IPS-20b (cell line): ENCODE data around the gene KCNIP4.
"Not testable (repeated sequence)": the region's sequence is repeated elsewhere in the genome, so short reads cannot be mapped to it uniquely, and the experiment has no call there.

Experiments used
- H3K27ac ChIP-seq: one replicate; pipeline ENCODE4 v1.5.1; 2013; ENCODE audit warnings: low read length
- H3K27me3 ChIP-seq: 2 replicates; pipeline ENCODE4 v1.6.1; 2013; ENCODE audit warnings: mild to moderate bottlenecking, low read length, inconsistent platforms; ENCODE audit not compliant: insufficient read depth
- H3K36me3 ChIP-seq: 2 replicates; pipeline ENCODE4 v1.6.1; 2013; ENCODE audit warnings: low read depth, mild to moderate bottlenecking, inconsistent platforms, low read length, moderate library complexity; ENCODE audit not compliant: insufficient read depth
- H3K4me1 ChIP-seq: 2 replicates; pipeline ENCODE4 v1.6.1; 2013; ENCODE audit warnings: mild to moderate bottlenecking, control low read depth, inconsistent platforms, low read length, moderate library complexity; ENCODE audit not compliant: insufficient read depth
- H3K4me3 ChIP-seq: 2 replicates; pipeline ENCODE4 v1.5.1; 2013; ENCODE audit warnings: mild to moderate bottlenecking, low read length, inconsistent platforms
- H3K9ac ChIP-seq: 2 replicates; pipeline ENCODE4 v1.6.1; 2013; ENCODE audit warnings: low read depth, mild to moderate bottlenecking, inconsistent platforms, low read length, moderate library complexity
- H3K9me3 ChIP-seq: 2 replicates; pipeline ENCODE4 v1.6.1; 2013; ENCODE audit warnings: mild to moderate bottlenecking, low read depth, low read length, inconsistent platforms; ENCODE audit not compliant: insufficient read depth

The KCNIP4 gene

GRCh38 chr4:20805716-20806115 lies 1142.9 kb downstream of the KCNIP4 start:
- H3K27ac ChIP-seq: no peak overlapping the region

GRCh38 chr4:20787940-20788665 lies 1160.5 kb downstream of the KCNIP4 start:
- Histone ChIP-seq H3K36me3 (no peaks in the 10 kb centered on the region), H3K9ac (no peak overlapping the region), H3K4me1 (no peaks in the 10 kb centered on the region), H3K4me3 (no peak overlapping the region), H3K27ac (no peak overlapping the region), H3K9me3 (peaks cover 4% of the 10 kb centered on the region; the same call in 1 of the 2 replicates), H3K27me3 (no peaks in the 10 kb centered on the region)

More at GRCh38 chr4:20805716-20806115, 1142.9 kb downstream of the KCNIP4 start:
- Histone ChIP-seq H3K36me3 (no peaks in the 10 kb centered on the region), H3K9me3 (no peaks in the 10 kb centered on the region), H3K9ac (no peak overlapping the region), H3K4me1 (peaks cover 11% of the 10 kb centered on the region; the same call in 1 of the 2 replicates), H3K27me3 (no peaks in the 10 kb centered on the region), H3K4me3 (no peak overlapping the region)

GRCh38 chr4:20783134-20783533 lies 1165.4 kb downstream of the KCNIP4 start:
- not testable (repeated sequence) for H3K4me3 ChIP-seq, H3K4me1 ChIP-seq, H3K27ac ChIP-seq, H3K9ac ChIP-seq, H3K36me3 ChIP-seq, H3K27me3 ChIP-seq
- peaks cover 25% of the 10 kb centered on the region for H3K9me3 ChIP-seq

GRCh38 chr4:20778896-20779295 lies 1169.7 kb downstream of the KCNIP4 start:
- Histone ChIP-seq H3K9me3 (peaks cover 25% of the 10 kb centered on the region), H3K27me3 (no peaks in the 10 kb centered on the region), H3K36me3 (no peaks in the 10 kb centered on the region), H3K4me3 (no peak overlapping the region), H3K27ac (no peak overlapping the region), H3K4me1 (no peaks in the 10 kb centered on the region), H3K9ac (no peak overlapping the region)

- no peaks in the 10 kb centered on the region for H3K27me3 ChIP-seq
- H3K27ac ChIP-seq: no peak overlapping the region
- no peaks in the 10 kb centered on the region for H3K36me3 ChIP-seq
- H3K9ac ChIP-seq: no peak overlapping the region
- H3K4me3 ChIP-seq: no peak overlapping the region
- no peaks in the 10 kb centered on the region for H3K4me1 ChIP-seq
- no peaks in the 10 kb centered on the region for H3K9me3 ChIP-seq
Observed at GRCh38 chr4:20773144-20773997, 1175.2 kb downstream of the KCNIP4 start.

GRCh38 chr4:20764366-20764992 lies 1184.1 kb downstream of the KCNIP4 start:
- Histone ChIP-seq H3K4me1 (no peaks in the 10 kb centered on the region), H3K9ac (no peak overlapping the region), H3K9me3 (no peaks in the 10 kb centered on the region), H3K4me3 (no peak overlapping the region), H3K36me3 (no peaks in the 10 kb centered on the region), H3K27ac (no peak overlapping the region), H3K27me3 (no peaks in the 10 kb centered on the region)

- Histone ChIP-seq H3K27me3 (no peaks in the 10 kb centered on the region), H3K9me3 (no peaks in the 10 kb centered on the region), H3K4me3 (no peak overlapping the region), H3K36me3 (no peaks in the 10 kb centered on the region), H3K4me1 (no peaks in the 10 kb centered on the region), H3K27ac (no peak overlapping the region), H3K9ac (no peak overlapping the region)
Observed at GRCh38 chr4:20761826-20762225, 1186.7 kb downstream of the KCNIP4 start.

GRCh38 chr4:20761382-20761781 lies 1187.2 kb downstream of the KCNIP4 start:
- no peaks in the 10 kb centered on the region for H3K27me3 ChIP-seq
- no peak overlapping the region for H3K4me3 ChIP-seq
- H3K4me1 ChIP-seq: no peaks in the 10 kb centered on the region
- H3K9ac ChIP-seq: no peak overlapping the region
- H3K9me3 ChIP-seq: no peaks in the 10 kb centered on the region
- no peak overlapping the region for H3K27ac ChIP-seq
- H3K36me3 ChIP-seq: no peaks in the 10 kb centered on the region

GRCh38 chr4:20760053-20760452 lies 1188.5 kb downstream of the KCNIP4 start:
- Histone ChIP-seq H3K4me3 (no peak overlapping the region), H3K9ac (no peak overlapping the region), H3K27me3 (no peaks in the 10 kb centered on the region), H3K36me3 (no peaks in the 10 kb centered on the region), H3K27ac (no peak overlapping the region), H3K9me3 (no peaks in the 10 kb centered on the region), H3K4me1 (no peaks in the 10 kb centered on the region)

- H3K9ac ChIP-seq: no peak overlapping the region
- H3K36me3 ChIP-seq: no peaks in the 10 kb centered on the region; the same call in 1 of the 2 replicates
- H3K4me3 ChIP-seq: no peak overlapping the region
- no peaks in the 10 kb centered on the region for H3K9me3 ChIP-seq
- H3K27me3 ChIP-seq: no peaks in the 10 kb centered on the region
- H3K27ac ChIP-seq: no peak overlapping the region
- H3K4me1 ChIP-seq: no peaks in the 10 kb centered on the region
Observed at GRCh38 chr4:20754036-20754435, 1194.5 kb downstream of the KCNIP4 start.

- Histone ChIP-seq H3K27ac (no peak overlapping the region), H3K36me3 (no peaks in the 10 kb centered on the region; the same call in 1 of the 2 replicates), H3K9me3 (no peaks in the 10 kb centered on the region), H3K27me3 (no peaks in the 10 kb centered on the region), H3K4me1 (no peaks in the 10 kb centered on the region), H3K9ac (no peak overlapping the region), H3K4me3 (no peak overlapping the region)
Observed at GRCh38 chr4:20752641-20753040, 1195.9 kb downstream of the KCNIP4 start.
